ENCODE data around the gene CASP3.
"Not testable (repeated sequence)": the region's sequence is repeated elsewhere in the genome, so short reads cannot be mapped to it uniquely, and the experiment has no call there.

The CASP3 gene

DNA sequence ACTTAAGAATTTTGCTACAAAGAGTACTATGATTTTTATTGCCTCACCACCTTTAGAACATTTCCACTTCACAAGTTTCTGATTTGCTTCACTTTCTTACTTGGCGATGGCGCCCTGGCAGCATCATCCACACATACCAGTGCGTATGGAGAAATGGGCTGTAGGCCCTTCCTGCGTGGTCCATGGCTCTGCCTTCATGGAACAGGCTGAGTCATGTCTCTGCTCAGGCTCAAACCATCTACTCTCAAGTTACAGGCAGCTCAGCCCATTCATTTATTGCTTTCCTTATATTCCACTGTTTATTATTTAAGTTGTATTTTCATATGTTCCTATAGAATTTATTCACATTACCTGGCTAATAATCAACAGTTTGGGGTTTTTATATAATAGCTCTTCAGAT lies 21.1 kb downstream of the CASP3 start:
- no peak for FAIRE-seq

DNA sequence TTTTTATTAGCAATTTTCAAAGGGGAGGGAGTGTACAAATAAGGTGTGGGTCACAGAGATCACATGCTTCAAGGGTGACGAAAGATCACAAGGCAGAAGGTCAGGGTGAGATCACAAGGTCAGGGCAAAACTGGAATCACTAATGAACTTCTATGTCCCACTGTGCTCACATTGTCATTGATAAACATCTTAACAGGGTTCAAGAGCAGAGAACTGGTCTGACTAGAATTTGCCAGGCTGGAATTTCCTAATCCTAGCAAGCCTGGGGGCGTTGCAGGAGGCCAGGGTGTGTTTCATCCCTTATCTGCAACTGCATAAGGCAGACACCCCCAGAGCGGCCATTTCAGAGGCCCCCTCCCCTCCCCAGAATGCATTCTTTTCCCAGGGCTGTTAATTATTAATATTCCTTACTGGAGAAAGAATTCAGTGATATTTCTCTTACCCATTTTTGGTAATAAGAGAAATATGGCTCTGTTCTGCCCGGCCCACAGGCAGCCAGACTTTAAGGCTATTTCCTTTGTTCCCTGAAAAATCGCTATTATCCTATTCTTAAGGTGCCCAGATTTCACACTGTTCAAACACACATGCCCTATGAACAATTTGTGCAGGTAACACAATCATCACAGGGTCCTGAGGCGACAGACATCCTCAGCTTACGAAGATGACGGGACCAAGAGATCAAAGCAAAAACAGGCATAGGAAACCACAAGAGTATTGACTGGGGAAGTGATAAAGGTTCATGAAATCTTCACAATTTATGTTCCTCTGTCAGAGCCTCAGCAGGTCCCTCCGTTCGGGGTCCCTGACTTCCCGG lies 23.3 kb downstream of the CASP3 start:
- not testable (repeated sequence) for FAIRE-seq

DNA sequence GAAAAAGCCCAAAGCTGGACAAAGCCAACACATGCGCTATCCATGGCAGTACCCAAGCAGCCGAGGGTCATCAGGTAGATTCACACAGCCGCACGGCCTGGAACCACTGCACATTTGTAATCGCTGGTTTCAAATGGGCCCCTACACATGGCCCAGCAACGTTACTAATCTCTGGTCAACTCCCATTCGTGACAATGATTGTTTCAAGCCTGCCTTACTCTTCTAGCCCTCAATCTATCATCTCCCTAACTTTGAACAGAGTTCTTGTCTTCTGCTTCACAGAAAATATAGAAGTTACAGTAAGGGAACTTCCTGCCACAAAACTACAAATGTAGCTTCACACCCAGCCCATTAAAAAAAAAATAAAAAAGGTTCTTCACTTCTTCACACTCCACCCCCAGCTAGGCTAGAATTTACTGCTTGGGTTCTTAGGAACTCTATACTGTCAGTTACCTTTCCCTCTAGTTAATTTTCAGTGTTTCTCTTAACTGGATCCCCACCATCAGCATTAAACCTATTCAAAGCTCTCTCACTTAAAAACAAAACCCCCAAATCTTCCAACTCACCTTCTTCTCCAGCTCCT lies 24.2 kb downstream of the CASP3 start:
- FAIRE-seq = no peak

DNA sequence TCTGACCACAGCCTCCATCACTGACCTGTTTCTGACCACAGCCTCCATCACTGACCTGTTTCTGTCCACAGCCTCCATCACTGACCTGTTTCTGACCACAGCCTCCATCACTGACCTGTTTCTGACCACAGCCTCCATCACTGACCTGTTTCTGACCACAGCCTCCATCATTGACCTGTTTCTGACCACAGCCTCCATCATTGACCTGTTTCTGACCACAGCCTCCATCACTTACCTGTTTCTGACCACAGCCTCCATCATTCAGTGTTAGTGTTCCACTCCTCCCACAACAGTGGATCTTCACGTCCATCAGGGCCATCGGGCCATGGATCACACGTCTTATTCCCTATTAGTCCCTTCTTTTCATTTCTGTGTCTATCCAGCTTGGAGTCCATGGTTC lies 24.7 kb downstream of the CASP3 start:
- FAIRE-seq = not testable (repeated sequence)

DNA sequence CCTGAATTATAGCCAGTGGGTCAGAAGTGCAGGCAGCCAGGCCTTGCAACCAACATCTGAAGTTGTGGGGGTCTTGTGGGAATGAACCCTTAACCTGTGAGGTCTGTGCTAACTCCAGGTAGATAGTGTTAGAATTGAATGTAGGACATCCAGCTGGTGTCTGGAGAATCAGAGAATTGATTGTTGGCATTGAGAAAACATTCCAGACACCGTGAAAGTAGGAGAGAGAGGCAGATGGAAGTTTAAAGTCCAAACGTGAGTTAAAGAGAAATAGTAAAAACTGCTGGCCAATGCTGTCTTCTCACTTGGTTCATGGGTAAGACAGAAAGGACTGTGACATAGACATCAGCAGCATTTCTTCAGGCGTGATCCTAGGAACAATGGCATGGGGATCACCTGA lies 27.7 kb downstream of the CASP3 start:
- no peak for FAIRE-seq

DNA sequence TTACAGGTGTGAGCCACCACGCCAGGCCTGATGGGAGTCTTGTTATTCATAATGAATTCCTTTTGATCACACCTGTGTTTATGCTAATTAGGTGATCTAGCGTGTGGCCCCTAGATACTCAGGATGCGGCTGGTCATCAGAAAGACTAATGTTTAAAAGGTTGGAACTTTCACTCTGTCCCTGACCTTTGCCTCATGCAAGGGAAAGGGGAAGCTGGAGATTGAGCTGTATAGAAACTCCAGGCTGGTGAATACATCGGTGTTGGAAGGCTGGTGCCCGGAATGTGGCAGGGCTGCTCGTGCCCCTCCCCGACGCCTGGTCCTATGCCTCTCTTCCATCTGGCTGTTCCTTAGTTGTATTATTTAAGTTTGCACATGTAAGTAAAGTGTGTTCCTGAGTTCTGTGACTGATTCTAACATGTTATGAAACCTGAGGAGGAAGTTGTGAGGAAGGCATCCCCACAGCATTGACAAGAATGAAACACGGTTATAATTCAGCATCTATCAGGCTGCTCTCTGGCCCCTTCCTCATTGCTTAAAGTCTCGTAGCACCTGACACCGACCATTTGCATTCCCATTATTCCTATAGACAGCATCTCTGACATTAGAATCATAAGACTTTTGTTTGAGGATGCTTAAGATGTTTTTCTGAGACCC lies 28.9 kb downstream of the CASP3 start:
- no peak for FAIRE-seq

DNA sequence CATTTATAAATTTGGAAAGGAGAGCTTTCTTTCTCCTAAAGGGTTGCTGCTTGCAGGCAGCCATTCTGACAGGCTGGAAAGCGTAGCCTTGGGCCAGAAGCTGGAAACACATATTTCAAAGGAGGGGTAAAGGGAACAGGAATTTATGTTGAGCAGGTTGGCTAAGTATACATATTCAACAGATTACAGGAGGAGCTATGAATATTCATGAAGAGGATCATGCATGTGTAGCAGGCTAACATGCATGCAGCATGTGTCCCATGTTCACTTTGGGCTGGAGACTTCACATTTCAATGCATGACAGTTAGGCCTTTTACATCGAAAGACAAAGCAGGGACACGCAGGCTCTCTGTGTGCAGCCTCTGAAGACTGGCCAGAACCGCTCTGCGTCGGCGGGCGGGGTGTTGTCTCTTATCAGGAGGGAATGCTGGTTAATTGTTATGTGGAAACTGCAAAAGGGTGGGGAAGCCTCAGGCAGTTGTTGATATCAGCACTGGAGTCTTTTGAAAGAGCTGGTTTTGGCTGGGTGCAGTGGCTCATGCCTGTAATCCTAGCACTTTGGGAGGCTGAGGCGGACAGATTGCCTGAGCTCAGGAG lies 31.5 kb downstream of the CASP3 start:
- no peak for FAIRE-seq

DNA sequence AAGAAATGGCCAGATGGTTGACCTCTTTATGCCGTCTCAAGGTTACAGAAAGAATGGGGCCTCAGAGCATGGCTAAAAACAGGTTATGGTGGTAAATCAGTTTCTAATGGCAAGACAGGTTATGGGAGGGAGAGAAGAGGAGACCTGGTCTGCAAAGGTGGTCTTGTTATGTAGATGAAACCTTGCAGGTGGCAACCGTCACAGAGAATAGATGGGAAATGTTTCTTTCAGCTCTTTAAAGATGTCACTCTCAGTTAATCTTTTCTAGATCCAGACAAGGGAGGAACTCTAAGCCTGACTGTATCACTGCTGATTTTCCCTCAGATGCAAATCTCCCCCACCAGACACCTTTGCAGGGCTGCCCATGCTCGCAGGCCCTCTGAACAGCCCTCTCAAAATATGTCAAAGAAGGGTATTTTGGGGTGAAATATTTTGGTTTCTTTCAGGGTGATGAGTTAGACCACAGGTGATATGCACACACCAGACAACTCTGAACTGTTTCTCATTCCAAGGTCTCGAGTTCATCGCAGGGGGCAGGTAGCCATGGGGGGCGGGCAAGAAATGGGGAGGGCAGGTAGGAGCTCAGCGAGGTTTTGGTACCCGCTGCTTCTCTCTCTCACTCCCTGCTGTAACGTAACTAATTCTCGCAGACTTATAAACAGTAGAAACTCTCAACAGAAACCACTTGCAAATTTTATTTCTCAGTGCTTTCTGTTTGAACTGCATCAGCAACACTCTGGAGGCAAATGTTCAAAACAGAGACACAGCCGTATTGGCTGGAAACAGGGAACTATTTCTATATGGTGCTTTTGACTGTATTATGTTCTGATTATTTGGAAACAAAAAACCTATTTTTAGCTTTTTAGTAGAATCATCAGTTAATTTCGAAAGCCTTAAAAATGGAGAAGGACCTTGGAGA lies 32.4 kb downstream of the CASP3 start:
- FAIRE-seq = no peak

DNA sequence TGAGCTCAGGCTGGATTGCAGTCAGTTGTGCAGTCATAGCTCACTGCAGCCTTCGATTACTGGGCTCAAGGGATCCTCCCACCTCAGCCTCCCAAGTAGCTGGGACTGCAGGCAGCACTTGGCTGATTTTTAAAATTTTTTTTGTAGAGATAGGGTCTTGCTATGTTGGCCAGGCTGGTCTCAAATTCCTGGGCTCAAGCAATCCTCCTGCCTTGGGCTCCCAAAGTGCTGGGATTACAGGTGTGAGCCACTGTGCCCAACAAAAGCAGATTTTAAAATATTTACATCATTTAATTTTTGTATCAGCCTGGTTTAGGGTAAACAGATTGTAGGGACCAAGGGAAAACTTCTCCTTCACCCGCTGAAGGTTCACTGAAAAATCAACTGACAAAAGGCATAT lies 33.1 kb downstream of the CASP3 start:
- not testable (repeated sequence) for FAIRE-seq

DNA sequence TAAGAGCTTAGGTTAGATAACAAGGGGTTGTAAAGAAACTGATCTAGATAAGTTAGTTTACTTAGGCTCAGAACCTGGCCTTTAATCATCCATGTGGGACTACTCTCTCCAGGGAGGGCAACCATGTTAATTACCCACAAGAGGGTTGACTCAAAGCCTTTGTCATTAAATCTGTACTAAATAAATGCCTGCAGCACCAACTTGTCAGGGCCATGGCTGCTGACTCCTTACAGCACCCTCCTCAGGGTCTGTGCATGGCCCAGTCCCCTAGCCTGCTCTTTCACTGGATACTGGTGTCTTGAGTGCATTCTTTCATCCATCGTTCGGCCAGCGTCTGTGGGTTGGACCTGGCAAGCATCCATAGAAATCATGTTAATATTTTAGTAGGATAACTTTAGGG lies 34.7 kb downstream of the CASP3 start:
- FAIRE-seq = no peak

DNA sequence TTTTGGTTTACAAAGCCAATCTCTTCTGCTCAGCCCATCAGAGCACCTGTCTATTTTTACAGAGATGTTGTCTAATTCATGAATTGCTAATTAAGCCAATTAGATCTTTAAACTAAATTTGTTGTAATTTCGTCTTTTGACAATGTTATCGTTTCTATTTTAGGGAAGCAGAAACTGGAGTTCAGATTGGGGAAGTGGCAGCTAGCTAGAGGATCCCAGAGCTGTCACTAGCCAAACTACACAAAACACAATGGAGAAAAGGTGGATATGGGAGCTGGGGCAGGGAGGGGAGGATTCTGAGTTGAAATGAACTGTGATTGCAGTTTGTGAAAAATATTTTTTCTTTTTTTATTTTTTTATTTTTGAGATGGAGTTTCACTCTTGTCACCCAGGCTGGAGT lies 35.8 kb downstream of the CASP3 start:
- FAIRE-seq = no peak

DNA sequence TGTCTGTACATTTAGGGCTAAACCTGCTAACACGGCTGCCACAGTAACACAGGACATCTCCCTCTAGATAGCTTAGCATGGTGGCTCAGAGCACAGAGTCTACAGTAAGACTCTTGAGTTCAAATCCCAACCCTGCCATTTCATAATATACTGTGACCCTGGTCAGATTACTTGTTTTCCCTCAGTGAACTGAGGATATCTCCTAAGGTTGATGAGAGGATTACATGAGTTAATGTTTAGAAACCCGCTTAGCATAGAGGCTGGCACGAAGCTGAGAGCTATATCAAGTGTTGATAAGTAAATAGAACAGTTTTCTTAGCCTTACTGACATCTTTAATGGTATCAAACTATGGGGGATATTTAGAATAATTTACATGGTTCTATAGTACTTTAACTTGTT lies 37.2 kb downstream of the CASP3 start:
- FAIRE-seq = no peak

DNA sequence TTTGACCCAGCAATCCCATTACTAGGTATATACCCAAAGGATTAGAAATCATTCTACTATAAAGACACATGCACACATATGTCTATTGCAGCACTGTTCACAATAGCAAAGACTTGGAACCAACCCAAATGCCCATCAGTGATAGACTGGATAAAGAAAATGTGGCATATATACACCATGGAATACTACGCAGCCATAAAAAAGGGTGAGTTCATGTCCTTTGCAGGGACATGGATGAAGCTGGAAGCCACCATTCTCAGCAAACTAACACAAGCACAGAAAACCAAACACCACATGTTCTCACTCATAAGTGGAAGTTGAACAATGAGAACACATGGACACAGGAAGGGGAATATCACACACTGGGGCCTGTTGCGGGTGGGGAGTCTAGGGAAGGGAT lies 41.8 kb downstream of the CASP3 start:
- not testable (repeated sequence) for FAIRE-seq

DNA sequence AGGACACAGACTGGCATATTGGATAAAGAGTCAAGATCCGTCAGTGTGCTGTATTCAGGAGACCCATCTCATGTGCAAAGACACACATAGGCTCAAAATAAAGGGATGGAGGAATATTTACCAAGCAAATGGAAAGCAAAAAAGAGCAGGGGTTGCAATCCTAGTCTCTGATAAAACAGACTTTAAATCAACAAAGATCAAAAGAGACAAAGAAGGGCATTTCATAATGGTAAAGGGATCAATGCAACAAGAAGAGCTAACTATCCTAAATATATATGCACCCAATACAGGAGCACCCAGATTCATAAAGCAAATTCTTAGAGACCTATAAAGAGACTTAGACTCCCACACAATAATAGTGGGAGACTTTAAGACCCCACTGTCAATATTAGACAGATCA lies 46.4 kb downstream of the CASP3 start:
- FAIRE-seq = not testable (repeated sequence)

DNA sequence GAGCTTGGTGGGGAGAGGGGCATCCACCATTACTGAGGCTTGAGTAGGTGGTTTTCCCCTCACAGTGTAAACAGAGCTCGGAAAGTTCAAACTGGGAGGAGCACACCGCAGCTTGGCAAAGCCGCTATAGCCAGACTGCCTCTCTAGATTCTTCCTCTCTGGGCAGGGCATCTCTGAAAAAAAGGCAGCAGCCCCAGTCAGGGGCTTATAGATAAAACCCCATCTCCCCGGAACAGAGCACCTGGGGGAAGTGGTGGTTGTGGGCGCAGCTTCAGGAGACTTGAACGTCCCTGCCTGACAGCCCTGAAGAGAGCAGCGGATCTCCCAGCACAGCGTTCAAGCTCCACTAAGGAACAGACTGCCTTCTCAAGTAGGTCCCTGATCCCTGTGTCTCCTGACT lies 48.3 kb downstream of the CASP3 start:
- not testable (repeated sequence) for FAIRE-seq

DNA sequence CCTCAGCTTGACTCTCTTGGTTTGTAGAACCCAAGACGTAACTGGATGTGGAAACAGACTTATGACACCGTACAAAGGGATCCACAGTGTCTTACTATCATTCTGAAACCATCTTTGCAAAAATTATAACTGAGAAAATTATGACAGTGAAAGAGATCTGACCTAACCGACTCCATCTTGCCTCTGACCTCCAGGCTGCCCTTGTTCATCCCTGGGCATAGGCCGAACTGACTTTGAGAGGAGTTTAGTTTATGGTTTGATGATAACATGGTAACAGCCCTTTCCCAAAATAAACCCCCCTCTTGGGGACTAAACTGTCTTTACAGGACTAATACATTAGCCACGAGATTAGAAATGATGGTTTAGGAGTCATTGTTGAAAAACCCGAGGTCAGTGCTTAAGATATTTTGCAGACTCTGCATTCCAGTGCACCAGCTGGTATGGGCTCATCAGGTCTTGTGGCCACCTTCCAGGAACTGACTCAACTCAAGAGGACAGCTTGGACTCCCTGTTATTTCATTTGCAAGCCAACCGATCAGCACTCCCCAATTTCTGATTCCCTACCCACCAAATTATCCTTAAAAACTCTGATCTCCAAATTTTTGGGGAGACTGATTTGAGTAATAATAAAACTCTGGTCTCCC lies 49.6 kb downstream of the CASP3 start:
- FAIRE-seq = no peak

DNA sequence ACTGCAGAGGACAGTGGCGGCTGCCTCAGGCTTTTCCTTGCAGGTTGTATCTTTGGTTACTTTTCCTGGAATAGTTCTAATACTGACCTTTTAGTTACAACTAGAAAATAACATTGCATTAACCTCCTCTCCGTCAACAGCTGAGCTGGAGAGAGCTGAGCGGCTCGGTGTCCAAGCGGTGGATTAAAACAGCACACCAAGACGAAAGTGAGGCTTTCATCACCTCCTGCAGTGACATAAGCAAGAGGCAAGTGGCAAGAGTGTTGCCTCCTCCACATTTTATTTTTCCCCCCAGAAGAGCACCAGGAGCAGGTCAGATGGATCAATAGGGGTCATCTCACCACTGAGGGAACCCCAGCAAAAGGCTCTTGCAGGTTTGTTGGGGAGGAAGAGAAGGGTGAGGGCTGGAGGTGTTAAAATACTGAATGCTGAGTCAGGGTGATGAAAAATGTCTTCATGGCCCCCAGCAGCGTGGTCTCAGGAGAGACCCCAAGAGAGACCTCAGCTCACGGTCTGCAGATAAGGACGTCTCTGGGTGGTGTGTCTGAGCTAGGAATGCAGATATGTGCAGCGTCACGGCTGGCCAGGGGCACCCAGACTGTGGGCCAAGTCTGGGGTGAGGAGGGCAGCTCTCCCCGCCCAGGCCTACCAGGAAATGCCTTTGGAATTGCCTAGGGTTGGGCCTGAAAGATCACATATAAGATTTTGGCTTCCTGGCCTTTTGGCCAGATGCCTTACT lies 50.3 kb downstream of the CASP3 start:
- no peak for FAIRE-seq

DNA sequence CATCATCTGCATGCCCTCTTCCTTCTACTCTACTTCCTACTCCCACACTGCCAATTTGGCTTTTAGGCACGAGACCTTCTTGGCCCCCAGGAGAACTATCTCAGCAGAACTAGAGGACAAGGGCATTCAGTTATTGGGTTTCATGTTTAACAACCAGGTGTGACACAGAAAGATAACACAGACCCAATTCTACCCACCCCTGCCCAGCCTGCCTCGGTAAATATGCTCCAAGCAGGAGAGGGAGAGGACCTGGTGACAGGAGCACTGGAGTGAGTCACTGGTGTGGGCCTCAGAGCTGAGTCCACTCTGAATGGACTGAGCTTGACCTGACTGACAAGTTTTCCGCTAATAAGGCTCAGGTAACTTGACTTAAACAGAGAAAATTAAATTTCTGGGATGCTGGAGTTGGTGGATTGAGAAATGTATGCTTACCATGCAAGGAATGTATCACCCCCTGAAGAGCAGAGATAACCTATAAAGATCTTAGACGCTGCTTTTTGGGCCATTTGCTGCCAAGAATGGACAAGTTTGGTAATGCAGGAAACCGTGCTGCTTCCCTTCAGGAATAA lies 52.5 kb downstream of the CASP3 start:
- FAIRE-seq = no peak

DNA sequence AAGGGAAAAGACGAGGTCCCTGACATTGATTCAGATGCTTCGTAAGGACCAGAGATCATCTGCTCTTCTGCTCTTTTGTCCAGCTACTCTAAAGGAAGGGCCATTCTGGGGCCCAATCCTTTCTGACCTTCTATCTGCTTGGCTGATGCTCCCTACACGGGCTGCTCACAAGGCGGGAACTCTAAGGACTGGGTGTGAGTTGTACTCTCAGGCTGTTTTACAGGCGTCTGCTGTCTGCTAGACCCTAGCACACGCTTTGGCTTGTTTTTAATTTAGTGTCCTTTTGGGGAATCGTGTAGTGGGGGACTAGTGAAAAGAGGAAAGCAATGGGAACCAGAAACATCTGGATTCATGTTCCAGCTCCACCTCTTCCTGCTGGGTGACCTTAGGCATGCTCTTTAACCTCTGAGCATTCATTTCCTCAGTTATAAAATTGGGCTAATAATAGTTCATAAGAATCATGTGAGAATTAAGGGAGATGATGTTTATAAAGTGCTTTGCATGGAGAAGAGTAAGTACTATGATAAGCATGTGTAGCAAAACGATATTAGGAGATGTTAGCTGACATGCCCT lies 53.1 kb downstream of the CASP3 start:
- FAIRE-seq = no peak

DNA sequence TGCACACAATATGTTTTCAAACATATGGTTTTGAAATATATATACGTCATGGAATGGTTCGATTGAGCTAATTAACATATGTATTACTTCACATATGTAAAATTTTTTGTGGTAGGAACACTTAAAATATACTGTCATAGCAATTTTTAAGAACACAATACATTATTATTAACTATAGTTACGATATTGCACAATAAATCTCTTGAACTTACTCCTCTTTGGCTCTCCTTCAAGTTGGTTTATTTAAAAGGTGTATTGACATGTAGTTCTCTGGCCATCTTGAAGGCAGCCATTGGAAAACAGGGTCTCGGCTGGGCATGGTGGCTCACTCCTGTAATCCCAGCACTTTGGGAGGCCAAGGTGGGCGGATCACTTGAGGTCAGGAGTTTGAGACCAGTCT lies 53.8 kb downstream of the CASP3 start:
- no peak for FAIRE-seq

DNA sequence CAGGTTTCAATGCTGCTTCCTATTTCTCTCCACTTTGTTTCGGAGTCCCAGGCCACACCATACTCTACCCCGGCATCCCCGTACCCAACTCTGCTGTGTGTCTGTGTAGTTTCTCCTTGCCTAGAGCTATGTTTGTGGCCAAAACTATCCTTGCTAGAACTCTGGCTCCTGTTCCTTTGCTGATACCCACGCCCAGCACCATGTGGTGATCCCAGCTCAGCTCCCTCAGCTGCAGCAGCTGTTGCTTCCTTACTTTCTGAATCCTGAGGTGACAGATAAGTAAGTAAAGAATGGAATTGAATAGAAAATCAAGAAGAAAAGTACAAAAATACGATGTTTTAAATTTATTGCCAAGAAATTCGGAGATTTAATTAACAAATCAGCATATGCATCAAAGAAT lies 55.8 kb downstream of the CASP3 start:
- FAIRE-seq = no peak

Data from islet of Langerhans (tissue), 1 donor.